Pancreas (tissue), 10 donors: ENCODE data around the gene RBM7. TPM values are rescaled to one million over a fixed set of nuclear protein-coding genes. Genes with fewer than 3 reads are reported as not detected.
A peak's percentile ranks its signal among the peaks of the same experiment; 100 is the strongest.

Source experiments
- ATAC-seq, 4 donors: fragments of 200-7000 bp; cut with Tn5 transposase; one replicate each; pipeline versions ENCODE4 v1.8.0 to v1.9.1; 2020; ENCODE audit warnings: mild to moderate bottlenecking in 4 of 4, moderate library complexity in 4 of 4
- DNase-seq, 6 donors: peaks; one replicate each; pipeline ENCODE4 v3.0.0-alpha.2; 2020
- FAIRE-seq: peaks from 2 replicates; lab custom pipeline; 2012; peaks lifted over from hg19 to GRCh38; lab: Jason Lieb, UNC
- H3K27ac ChIP-seq, 4 donors: fragments of 200-600 bp; sonication (generic); 1 replicate in 3 of 4; 2 replicates in 1 of 4; pipeline versions ENCODE4 v1.5.0 to v1.8.0; 2020
- H3K27me3 ChIP-seq, 4 donors: fragments of 200-600 bp; one replicate each; pipeline ENCODE4 v1.8.0; 2021
- H3K36me3 ChIP-seq, 3 donors: fragments of 200-600 bp; sonication (generic) in 1 of 3; one replicate each; pipeline versions ENCODE4 v1.5.0 to v1.8.0; 2020 to 2021
- H3K4me1 ChIP-seq, 3 donors: fragments of 200-600 bp; one replicate each; pipeline ENCODE4 v1.8.0; 2021
- H3K4me3 ChIP-seq, 4 donors: fragments of 200-600 bp; sonication (generic) in 2 of 4; one replicate each; pipeline versions ENCODE4 v1.5.0 to v1.8.0; 2020 to 2021
- H3K9me3 ChIP-seq, 4 donors: fragments of 200-600 bp; one replicate each; pipeline ENCODE4 v1.8.0; 2021
- WGBS, 2 donors: extraction: QIAGEN DNeasy Blood & Tissue Kit; methylation state at CpG; one replicate each; pipeline ENCODE4 v1.1.7; 2013; 5-methylcytosine and 5-hydroxymethylcytosine counted together
- intact Hi-C, 3 donors: fragments of 100-400 bp; cut with DNase I; formaldehyde crosslinking; loops; one replicate each; pipeline versions ENCODE4 v1.11.1 to v1.14.2; 2022
- polyA plus RNA-seq, 2 donors: library from polyadenylated mRNA; stranded (reverse); fragments of 200-250 nt; gene quantifications; one replicate each; pipeline ENCODE4 v1.2.3, GENCODE V29; 2013
- total RNA-seq, 6 donors: library from RNA; stranded (reverse); fragmentation: NEBNext Ultra II Directional in 4 of 6; extraction: Animal tissue kit (Norgen Biotek cat#: 25700) in 4 of 6; gene quantifications; one replicate each; pipeline versions ENCODE4 v1.2.1 to v1.2.4, GENCODE V29; 2021 to 2023
- TF ChIP-seq, protein P1 (sequence below), 4 donors: fragments of 200-600 bp; sonication (generic) in 3 of 4; IDR thresholded peaks; one replicate each; pipeline versions ENCODE4 v1.5.0 to v1.8.0; 2021; ENCODE audit warnings: antibody characterized with exemption in 4 of 4
- donor health status: healthy with polysubstance abuse.
- donor health status: DM: no; HTN: no; CAD: no; lungs with moderate emphysema.
- donor health status: DM: no; HTN: no; CAD: no.
- donor health status: control.
- donor health status: control.
- donor health status: Bipolar disorder and iron deficiency.
- donor health status: DM: yes; HTN: yes; CAD: no.
- donor health status: DM: no; HTN: no; CAD: no.
- donor health status: DM: no; HTN: no; CAD: no.
- donor health status: DM: yes; HTN: yes; CAD: no.

Gene RBM7
- total and polyA plus RNA-seq, 8 donors, result 3.8 to 16.4 (median 10.3) TPM

DNA sequence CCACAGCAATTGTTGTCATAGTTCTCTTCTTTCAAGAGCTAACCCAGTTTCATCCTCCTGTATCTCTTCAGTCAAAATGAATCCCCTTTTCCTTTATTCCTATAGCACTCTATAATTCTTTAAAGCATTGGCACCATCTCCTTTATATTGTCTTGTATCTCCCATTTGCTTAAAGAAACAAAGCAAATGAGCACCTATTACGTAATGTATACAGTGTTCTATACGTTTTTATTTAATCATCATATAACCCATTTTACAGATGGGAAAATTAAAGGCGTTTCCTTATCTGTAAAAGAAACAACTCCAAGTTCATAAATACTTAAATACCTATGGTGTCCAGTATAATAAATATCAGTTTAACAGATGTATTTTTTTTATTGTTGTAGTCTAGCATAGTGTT lies 32.4 kb downstream of the RBM7 start:
- ATAC-seq (no peak), DNase-seq (no peak), FAIRE-seq (no peak)
- 64 to 72% methylated on average over 3 of the region's 3 CpGs for WGBS, 2 donors
- Histone ChIP-seq H3K4me3 (no peak overlapping the region), H3K4me1 (no peaks in the 10 kb centered on the region), H3K27me3 (no peaks in the 10 kb centered on the region), H3K27ac (no peak overlapping the region), H3K36me3 (no peaks in the 10 kb centered on the region), H3K9me3 (no peaks in the 10 kb centered on the region)
- intact Hi-C loops, result no loop called here
- TF ChIP-seq, protein P1, sequence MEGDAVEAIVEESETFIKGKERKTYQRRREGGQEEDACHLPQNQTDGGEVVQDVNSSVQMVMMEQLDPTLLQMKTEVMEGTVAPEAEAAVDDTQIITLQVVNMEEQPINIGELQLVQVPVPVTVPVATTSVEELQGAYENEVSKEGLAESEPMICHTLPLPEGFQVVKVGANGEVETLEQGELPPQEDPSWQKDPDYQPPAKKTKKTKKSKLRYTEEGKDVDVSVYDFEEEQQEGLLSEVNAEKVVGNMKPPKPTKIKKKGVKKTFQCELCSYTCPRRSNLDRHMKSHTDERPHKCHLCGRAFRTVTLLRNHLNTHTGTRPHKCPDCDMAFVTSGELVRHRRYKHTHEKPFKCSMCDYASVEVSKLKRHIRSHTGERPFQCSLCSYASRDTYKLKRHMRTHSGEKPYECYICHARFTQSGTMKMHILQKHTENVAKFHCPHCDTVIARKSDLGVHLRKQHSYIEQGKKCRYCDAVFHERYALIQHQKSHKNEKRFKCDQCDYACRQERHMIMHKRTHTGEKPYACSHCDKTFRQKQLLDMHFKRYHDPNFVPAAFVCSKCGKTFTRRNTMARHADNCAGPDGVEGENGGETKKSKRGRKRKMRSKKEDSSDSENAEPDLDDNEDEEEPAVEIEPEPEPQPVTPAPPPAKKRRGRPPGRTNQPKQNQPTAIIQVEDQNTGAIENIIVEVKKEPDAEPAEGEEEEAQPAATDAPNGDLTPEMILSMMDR (IDR thresholded peaks at IDR 0.05), result no peak

DNA sequence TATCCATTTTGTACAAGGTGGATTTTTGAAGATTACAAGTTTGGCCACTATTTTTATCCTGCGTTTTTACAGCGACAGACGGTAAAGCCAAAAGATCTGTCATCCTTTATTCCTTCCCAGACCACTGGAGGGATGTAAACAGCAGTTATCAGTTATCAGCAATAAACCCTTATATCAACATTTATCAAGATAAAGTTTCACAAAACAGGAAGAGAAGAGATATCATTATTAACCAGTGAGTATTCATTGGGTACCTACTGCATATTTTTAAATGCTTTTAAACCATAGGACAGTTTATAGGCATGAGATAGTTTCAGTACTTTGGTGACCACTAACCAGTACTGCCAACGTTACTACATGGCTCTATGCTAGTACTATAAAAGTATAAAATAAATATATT lies 32.9 kb downstream of the RBM7 start:
- ATAC-seq, result no peak
- no peaks in the 10 kb centered on the region for H3K27me3 ChIP-seq
- H3K9me3 ChIP-seq, result no peaks in the 10 kb centered on the region
- TF ChIP-seq, protein P1 (IDR thresholded peaks at IDR 0.05), result no peak
- no peak for DNase-seq
- intact Hi-C loops, result no loop called here
- no peak overlapping the region for H3K4me3 ChIP-seq
- no peak overlapping the region for H3K27ac ChIP-seq
- no peak for FAIRE-seq
- 28 to 47% methylated on average over 4 of the region's 4 CpGs for WGBS, 2 donors
- no peaks in the 10 kb centered on the region for H3K36me3 ChIP-seq
- H3K4me1 ChIP-seq, result peaks cover 0 to under 1% (median 0%) of the 10 kb centered on the region in 3 donors

DNA sequence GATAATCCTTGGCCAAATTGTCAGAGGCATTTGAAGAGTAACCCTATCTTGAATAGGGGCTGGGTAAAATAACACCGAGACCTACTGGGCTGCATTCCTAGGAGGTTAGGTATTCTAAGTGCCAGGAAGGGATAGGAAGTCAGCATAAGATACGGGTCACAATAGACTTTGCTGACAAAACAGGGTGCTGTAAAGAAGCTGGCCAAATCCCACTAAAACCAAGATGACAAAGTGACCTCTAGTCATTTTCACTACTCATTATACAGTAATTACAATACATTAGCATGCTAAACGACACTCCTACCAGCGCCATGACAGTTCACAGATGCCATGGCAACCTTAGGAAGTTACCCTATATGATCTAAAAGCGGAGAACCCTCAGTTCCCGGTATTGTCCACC lies 37.8 kb downstream of the RBM7 start:
- ATAC-seq, result no peak
- no peak for DNase-seq
- 66 to 70% methylated on average over 6 of the region's 6 CpGs for WGBS, 2 donors
- TF ChIP-seq, protein P1 (IDR thresholded peaks at IDR 0.05), result no peak
- no peaks in the 10 kb centered on the region for H3K9me3 ChIP-seq
- H3K4me3 ChIP-seq, result no peak overlapping the region
- H3K27ac ChIP-seq, result no peak overlapping the region
- no peaks in the 10 kb centered on the region for H3K27me3 ChIP-seq
- FAIRE-seq, result no peak
- H3K4me1 ChIP-seq, result peaks cover 0 to 15% (median 14%) of the 10 kb centered on the region in 3 donors
- no peaks in the 10 kb centered on the region for H3K36me3 ChIP-seq
- intact Hi-C loops, result no loop called here

DNA sequence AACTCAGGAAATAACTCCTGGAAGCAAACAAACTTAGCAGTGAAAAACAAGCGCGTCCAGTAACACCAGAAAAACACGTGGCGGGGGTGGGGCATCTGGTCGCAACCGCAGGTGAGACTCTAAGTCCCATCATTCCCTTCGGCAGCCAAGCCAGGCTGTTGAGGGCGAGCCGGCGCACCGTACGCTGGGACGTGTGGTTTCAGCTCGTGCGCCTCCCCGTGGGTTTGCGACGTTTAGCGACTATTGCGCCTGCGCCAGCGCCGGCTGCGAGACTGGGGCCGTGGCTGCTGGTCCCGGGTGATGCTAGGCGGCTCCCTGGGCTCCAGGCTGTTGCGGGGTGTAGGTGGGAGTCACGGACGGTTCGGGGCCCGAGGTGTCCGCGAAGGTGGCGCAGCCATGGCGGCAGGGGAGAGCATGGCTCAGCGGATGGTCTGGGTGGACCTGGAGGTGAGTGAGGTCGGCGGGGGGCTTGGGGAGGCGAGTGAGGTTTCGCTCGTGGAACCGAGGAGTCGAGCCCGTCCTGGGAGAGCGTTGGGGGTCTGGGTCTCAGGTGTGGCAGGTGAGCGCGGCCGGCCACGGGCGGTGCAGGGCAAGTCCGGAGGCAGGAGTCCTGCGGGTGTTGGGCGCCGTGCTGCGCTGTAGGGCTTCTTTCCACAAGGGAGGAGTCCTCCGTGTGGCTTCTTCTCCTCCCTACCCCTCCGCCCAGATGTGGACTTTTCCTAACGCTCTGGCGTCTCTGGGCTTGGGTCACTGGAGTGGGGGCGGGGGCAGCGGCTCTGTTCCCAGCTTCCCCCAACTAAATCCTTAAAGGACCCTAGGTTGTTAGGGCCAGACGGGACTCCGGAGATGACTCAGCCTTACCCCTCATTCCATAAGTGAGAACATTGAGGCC lies 39.0 kb downstream of the RBM7 start, which contains the start of gene REXO2:
TSS of gene REXO2 (plus strand) at position 239 of the 892 bp plus-strand sequence. CDS start at position 301, 62 bp downstream.
- ATAC-seq (peak; percentile 98 to 99 (median 98)), FAIRE-seq (peak; percentile 84), DNase-seq (peak; percentile 93 to 98 (median 95))
- TF ChIP-seq, protein P1 (IDR thresholded peaks at IDR 0.05), result peak in 1 of 4 donors; percentile 11
- intact Hi-C loops, result no loop called here
- H3K9me3 ChIP-seq, result no peaks in the 10 kb centered on the region
- H3K4me3 ChIP-seq, result peak within 1 kb of the TSS; percentile 76 to 97 (median 84)
- peaks cover 0 to 4% (median 0%) of the 10 kb centered on the region in 3 donors for H3K36me3 ChIP-seq
- WGBS, 2 donors, result 0 to 1% methylated on average over 61 to 64 of the region's 64 CpGs
- peak within 1 kb of the TSS; percentile 57 to 75 (median 62) for H3K27ac ChIP-seq
- peaks cover 0 to 15% (median 14%) of the 10 kb centered on the region in 3 donors for H3K4me1 ChIP-seq
- no peaks in the 10 kb centered on the region for H3K27me3 ChIP-seq
